HG02938 (cell line): ENCODE results near the gene ADGRF3.
"Not testable (repeated sequence)": the region's sequence is repeated elsewhere in the genome, so short reads cannot be mapped to it uniquely, and the experiment has no call there.

Experiments
- ATAC-seq: cut with Tn5 transposase; IDR thresholded peaks from one replicate; pipeline ENCODE4 v1.9.1; 2021; ENCODE audit warnings: mild to moderate bottlenecking, moderate library complexity; ENCODE audit not compliant: unreplicated experiment

ADGRF3 gene

DNA sequence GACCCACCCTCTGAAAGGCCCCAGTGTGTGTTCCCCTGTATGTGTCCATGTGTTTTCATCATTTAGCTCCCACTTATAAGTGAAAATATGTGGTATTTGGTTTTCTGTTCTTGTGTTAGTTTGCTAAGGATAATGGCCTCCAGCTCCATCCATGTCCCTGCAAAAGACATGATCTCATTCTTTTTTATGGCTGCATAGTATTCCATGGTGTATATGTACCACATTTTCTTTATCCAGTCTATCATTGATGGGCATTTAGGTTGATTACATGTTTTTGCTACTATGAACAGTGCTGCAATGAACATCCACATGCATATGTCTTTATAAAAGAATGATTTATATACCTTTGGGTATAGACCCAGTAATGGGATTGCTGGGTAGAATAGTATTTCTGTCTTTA lies 22.1 kb downstream of the ADGRF3 start:
- ATAC-seq, result not testable (repeated sequence)

DNA sequence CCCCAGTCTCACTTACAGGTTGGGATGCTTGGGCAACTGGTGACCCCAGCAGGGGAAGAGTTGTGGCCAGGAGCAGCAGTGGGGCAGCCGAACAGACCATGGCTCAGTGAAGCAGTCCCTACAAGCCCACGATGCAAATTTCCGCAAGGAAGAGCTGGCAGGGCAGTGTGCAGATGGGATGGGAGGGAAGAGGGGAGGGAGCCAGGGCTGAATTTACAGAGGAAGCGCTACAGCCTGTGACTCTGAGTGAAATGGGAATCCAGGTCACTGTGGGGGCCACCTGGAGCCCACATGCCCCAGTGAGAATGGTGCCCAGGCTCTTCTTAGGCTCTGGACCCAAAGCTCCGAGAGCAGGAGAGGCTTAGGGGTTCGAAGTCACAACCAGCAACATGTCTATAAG lies 27.6 kb downstream of the ADGRF3 start:
- no peak for ATAC-seq

DNA sequence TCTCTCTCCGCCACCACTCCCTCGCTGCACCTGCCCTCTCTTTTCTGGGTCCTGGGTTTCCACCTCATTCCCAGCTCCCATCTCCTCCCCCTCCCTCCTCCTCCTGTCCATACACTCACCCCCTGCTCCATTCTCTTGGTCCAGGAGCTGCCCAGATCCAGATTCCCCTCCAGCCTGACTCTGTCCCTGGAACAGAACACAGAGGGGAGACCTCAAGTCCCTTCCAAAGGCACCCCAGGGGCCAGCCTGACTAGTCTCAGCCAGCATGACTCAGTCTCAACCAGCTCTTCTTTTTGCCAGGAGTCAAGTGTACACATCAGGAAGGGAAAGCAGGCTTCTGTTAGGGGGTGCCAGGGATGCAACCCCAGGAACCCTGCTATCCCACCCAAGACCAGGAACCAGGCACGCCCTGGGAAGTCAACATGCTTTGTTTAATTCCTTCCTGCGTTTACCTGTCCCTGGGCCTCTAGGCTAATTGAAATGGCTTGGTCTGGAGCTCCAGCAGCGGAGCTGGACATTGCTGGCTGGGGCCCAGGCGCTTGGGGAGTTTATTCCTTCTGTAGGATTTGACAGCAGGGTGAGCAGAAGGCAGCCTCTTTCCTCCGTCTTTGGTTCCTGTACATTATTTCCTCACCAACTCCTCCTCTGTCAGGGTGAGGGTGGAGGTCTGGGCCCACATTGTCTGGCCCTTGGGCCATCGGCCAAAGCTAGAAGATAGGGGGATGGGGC lies 29.0 kb downstream of the ADGRF3 start:
- no peak for ATAC-seq

DNA sequence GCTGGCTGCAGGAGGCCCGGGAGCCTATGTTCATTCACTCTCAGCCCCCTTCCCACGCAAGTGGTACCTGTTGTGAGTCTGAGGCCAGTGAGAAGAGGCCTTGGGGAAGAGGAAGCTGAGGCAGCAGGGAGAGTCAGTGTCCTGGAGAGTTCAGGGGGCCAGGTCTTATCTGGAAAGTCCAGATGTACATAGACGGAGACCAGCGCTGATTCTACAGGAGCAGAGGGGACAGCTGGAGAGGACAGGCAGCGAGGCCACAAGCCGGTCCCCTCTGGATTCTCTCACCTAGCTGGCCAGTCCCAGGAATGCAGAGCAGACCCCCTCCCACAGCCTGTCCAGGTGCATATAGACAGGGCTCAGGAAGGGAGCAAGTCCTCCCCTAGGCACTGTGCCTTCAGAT lies 29.7 kb downstream of the ADGRF3 start:
- no peak for ATAC-seq

DNA sequence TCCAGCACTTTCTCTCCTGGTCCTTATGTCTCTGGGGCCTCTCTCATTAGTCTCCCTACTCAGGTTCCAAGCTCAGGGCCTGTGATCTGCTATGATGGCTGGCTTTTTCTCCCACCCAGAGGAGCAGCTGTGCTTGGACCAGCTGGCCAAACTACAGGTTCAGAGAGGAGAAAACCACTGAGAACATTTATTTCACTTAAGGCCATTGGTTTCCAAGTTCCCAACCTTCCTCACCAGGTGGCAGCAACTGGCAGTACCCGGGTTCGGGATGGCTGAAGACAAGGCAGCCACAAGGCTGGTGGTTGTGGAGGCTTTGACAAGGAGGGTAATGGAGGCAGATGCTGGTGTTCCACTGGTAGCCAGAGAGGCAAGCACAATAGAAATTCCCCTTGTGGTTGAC lies 30.5 kb downstream of the ADGRF3 start:
- no peak for ATAC-seq

DNA sequence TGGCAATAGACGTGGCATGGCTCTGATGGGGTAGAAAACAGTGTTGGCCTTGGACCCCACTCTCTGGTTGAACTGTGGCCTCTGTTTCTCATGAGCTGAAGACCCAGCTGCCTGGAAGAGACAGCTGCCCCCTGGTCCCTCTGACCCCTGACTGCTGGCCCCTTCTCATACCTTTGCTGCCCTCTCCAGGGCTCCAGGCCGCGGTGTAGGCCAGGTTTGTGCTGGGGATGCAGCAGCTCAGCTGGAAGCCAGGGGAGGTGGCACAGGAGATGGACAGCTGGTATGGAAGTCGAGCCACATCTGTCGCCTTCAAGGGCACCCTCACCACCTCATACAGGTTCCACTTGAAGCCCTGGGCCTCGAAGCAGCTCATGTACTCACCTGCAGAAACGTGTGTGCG lies 32.3 kb downstream of the ADGRF3 start:
- ATAC-seq, result no peak

DNA sequence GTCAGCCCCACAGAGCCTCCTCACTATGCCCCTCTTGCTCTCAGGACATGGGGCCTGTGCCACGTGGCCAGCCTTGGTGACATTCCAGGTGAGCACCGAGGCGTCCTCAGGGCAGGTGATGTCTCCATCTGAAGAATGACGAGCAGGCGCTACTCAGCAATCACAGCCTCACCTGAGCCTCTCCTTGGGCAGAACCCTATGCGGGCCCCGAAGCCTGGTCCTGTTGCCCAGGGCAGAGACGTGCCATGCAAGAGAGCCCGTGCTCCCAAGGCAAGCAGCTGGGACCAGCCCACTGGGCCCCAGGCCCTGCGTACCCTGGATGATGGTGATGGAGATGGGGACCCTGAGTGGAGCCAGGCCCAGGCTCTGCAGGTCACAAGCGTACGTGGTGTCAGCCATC lies 33.1 kb downstream of the ADGRF3 start:
- ATAC-seq, result no peak

DNA sequence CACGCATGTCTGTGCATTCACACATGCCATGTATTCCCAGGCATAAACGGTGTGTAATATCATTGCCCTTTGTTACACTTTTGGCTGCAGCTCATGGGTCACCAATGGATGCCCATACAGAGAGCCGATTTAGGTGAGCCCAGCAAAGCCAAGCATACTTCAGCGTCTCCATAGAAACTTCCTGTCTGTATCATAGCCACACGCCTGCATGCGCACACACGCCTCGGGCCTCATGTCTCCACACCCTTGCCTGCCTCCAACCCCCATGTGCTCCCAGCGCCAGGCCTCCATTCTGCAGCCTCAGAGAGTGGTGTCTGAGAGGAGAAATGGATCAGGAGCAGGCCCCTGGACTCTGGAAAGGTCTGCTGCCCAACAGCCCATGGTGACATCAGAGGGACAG lies 34.1 kb downstream of the ADGRF3 start:
- no peak for ATAC-seq

DNA sequence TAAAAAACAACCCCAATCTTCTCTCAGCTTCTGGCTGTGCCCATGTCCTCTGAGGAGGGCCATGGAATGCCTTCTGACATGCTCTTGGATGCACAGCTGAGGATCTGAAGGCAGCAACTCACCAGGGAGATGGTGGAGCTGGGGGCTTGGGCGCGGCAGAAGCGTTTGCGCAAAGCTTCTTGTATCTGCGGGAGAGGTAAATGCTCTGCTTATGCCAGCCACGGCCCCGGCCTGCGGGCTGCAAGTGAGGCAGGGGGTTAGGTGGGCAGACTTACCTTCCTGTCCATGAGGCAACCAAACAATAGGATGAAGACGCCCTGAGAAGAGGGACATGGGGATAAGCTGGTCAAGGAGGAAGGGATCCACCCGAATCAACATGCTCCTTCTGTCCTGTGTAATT lies 36.7 kb downstream of the ADGRF3 start:
- ATAC-seq, result no peak

DNA sequence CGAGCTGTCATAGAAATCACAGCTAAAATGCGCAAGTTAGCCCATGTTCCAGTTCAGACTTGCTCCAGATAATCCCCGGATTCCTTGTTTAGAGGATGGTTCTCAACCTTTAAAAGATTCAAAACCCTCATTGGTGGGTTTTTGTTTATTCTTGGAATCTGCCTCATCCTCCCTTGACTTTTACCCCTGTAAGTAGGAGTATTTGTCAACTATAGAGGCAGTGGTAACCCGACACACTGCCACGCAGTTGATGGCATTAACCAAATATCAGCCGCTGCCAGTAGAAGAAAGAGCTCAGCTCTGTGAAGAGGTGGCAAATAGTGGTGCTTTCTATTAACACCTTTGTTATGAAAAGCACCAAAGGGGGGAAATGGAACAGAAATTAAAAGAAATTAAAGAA lies 41.0 kb downstream of the ADGRF3 start:
- ATAC-seq, result no peak

DNA sequence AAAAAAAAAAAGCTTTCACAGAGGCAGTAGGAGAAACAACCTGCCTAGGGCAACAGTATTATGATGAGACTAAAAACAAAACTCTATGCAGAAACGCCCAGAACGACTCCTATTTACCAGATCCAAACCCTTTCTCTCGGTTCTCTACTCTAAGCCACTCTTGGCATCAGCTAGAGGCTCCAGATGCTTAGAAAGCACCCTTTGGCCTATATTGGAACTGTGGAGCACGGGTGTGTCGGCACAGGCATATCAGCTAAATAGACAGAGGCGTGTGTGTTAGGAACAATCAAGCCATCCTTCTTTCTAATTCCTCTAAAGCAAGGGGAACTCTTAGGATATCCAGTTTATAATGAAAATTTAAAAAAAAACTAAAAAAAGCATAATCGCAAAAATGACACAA lies 41.5 kb downstream of the ADGRF3 start:
- ATAC-seq, result not testable (repeated sequence)

DNA sequence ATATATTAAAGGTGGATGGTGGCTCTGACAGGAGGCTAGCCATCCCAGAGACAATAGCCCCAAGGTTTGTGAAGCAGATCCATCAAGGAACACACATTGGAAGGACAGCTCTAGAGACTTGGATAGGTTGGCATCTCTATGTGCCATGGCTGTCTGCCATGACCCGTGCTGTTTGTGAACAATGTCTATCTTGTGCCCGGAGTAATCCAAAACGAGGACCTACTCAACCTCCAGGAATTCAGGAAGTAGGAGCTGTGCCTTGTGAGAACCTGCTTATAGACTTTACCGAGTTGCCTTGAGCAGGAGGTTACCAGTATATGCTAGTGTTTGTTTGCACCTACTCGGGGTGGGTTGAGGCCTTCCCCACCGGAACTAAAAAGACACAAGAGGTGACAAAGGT lies 43.7 kb downstream of the ADGRF3 start:
- no peak for ATAC-seq

DNA sequence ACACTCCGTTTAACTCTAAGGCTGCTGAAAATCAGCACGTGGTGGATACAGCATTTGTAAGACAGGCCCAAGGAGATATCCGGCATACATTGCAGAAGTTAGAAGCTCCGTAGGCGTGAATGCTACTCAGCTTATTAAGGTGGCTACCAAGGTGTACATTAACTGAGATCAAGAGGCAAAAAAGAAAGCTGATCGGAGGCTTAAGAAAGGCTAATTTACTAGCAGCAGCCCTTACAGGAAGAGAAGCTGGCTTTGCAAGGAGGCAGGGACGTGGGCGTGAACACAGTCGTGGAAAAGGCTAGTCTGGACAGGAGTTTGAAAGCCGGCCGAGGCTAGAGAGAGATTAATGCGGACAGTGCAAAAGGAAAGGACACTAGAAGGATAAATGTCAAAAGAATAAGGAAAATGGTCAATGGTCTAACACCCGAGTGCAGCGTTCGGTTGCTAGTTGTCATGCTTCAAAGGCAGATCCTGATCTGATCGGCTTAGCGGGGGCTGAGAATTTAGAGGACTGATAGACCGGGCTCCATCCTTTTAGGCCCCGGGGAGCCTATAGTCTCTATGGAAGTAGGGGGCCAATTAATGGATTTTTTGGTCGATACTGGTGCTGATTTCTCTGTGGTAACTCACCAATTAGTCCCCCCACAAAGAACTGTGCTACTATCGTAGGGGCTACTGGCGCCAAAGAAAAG lies 46.2 kb downstream of the ADGRF3 start:
- no peak for ATAC-seq

DNA sequence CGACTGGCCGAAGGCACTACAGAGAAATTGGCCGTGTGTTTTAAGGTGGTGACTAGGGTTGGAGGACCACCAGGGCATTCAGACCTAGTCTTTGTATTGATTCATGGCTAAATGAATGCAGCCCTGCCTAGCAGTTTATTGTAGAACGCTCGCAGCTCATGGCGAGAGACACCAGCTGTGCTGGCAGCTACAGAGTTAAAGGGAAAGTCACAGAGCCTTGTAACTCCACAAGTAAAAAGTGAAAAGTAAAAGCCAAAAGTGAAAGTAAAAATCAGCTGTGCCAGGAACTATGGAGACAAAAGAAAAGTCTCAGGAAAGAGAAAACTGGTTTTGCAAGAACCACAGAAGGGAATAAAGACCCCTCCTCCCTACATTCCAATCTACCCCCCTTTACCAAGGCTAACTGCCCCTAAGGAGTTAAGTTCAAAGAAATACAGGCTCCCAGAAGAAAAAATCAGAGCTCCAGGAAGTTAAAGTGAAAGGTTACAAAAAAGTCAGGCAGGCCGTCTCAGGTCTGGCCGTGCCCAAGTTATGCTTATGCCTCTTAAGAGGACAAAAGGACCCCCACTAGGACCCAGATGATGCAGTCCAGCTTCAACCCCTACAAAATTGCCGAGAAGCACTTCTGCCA lies 47.0 kb downstream of the ADGRF3 start:
- ATAC-seq, result no peak

DNA sequence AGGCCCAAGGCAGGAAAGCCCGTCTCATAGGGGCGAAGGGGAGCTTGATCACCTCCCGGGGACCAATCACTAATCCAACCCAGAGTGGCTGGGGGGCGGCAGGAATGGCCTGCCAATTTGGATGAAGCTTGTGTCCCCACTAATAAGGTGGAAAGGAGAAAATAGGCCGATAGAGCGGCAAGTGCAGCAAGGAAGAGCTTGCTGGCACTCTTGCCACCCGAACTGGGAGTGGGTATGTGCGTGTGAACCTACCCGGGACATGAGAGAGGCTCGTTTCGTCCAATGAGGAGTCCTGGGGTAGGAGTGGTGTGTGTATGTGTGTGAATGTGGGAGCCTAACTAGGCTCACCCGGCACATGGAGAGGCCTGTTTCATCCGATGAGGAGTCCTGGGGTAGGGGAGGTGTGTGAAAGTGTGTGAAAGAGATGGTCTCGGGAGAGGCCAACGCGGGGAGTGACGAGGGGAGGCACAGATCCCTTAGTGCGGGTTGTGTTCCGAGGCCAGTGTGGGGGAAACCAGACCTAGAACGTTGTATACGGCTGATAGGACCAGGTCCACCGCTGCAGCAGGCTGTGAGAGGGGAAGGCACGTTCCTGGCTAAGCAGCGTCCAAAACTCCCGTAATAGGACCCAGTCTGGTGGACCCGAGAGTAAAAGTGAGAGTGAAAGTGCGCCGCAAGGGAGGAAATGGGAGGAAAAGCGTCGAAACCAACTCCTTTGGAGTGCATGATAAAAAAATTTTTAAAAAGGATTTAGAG lies 47.8 kb downstream of the ADGRF3 start:
- no peak for ATAC-seq

DNA sequence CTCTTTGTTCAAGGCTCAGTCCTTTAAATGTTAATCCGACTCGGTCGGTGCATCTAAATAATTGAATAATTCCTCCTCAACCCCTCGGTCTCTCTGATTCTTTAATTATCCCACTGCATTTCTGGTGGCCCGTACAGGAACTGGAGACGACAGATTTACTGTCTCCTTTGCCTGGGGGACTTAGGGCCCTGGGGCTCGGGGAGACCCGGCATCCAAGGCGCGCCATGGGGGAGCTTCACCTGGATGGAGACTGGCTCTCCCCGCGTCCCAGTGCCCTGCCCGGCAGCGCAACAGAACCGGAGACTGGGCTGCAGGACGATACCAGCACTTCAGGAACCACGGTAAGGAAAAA lies 48.3 kb downstream of the ADGRF3 start:
- no peak for ATAC-seq

DNA sequence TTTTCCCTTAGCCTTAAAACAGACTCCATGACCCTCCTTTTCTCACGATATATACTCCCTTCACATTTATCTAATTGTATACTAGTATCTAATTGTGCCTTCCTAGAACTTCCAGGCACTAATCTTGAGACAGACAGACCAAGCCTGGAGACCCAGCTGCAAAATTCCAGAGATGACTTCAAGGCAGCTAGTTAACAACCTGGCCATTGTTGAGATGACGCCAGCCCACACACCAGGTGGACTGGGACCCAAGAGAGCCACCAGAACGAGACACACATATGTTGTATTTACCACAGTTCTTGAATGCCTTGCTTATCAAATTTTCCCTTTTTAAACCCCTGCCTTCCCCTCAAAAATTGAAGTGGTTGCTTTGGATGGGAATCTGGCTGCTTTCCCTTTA lies 49.5 kb downstream of the ADGRF3 start:
- ATAC-seq, result no peak

DNA sequence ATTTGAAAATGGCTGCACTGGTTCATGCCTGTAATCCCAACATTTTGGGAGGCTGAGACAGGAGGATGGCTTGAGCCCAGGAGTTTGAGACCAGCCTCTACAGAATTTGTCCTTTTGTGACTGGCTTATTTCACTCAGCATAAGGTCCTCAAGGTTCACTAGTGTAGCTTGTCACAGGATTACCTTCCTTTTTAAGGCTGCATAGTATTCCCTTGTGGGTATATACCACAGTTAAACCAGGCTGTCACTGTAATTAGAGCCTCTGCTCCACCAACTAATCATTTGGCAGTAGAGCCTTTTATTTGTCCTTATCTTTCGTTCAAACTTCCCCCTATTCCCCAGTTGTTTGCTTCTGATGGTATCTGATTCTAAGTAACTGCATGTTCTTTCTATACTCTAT lies 51.1 kb downstream of the ADGRF3 start:
- no peak for ATAC-seq

DNA sequence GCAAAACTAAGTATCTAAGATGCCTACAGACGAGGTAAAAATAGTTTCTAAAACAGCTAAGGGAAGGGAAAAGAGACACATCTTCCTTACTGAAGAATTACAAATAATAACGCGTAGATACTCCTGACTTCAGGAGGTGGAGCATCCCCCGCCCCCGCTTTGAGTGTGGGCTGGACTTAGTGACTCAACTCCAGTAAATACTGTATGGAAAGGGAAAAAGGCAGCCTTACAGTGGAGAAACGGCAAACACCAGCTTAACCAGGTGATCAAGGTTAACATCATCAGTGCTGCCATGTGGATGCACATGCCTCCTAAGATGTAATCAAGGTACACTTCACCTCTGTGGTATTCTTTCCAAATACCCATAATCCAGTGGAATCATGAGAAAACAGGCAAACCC lies 53.9 kb downstream of the ADGRF3 start:
- no peak for ATAC-seq

DNA sequence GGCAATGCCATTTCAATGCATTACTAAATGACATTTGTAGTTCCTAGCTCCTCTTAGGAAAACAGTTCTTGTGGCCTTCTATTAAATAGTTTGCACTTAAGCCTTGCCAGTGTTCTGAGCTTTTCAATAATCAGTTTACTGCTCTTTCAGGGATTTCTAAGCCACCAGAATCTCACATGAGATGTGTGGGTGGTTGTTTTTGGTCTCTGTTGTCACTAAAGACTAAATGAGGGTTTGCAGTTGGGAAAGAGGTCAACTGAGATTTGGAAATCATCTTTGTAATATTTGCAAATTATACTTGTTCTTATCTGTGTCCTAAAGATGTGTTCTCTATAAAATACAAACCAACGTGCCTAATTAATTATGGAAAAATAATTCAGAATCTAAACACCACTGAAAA lies 56.6 kb downstream of the ADGRF3 start:
- ATAC-seq, result no peak

DNA sequence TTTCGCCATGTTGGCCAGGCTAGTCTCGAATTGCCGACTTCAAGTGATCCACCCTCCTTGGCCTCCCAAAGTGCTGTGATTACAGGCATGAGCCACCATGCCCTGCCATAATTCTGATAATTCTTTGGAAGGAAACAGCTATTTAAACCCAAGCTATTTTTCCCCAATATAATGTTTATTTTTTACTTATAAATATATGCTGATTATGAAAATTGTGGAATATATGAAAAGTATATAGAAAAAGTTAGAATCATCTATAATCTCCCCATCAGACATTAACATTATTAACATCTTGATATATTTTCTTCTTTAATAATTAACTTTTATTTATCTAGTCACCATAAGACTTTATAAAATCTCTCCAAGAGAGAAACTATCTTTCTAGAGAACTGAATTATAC lies 60.7 kb downstream of the ADGRF3 start:
- ATAC-seq, result no peak

DNA sequence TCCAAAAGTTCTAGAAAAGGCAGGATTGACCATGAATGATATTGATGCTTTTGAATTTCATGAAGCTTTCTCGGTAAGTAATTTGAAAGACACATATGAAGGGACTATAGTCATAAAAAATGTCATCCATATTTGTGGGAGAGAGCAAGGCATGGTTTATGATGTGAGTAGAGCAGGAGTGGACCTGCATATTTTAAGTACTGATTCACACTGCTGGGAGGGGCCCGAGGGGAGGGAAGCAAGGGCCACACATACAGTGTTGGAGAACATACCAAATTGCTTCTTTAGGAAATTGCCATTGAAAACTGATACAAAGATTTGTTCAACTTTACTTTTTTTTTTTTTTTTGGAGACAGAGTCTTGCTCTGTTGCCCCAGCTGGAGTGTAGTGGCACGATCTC lies 62.5 kb downstream of the ADGRF3 start:
- ATAC-seq, result no peak
